Left lung (tissue), 10 donors: Measurements from ENCODE around the gene RPS25. TPM values are rescaled to one million over a fixed set of nuclear protein-coding genes. Genes with fewer than 3 reads are reported as not detected.

Experiments
- ATAC-seq: fragments of 200-7000 bp; cut with Tn5 transposase; one replicate; pipeline ENCODE4 v1.9.1; 2020; ENCODE audit warnings: moderate library complexity
- DNase-seq, 4 donors: peaks; one replicate each; pipeline ENCODE4 v3.0.0-alpha.2; 2013 to 2020
- H3K27ac ChIP-seq, 2 donors: fragments of 200-600 bp; sonication (generic) in 1 of 2; one replicate each; pipeline versions ENCODE4 v1.5.0 to v1.8.0; 2020 to 2021
- H3K27me3 ChIP-seq, 2 donors: fragments of 200-600 bp; sonication (generic) in 1 of 2; one replicate each; pipeline versions ENCODE4 v1.5.0 to v1.8.0; 2020 to 2021
- H3K36me3 ChIP-seq, 2 donors: fragments of 200-600 bp; sonication (generic) in 1 of 2; one replicate each; pipeline versions ENCODE4 v1.5.0 to v1.8.0; 2020 to 2021
- H3K4me1 ChIP-seq, 2 donors: fragments of 200-600 bp; one replicate each; pipeline ENCODE4 v1.8.0; 2021
- H3K4me3 ChIP-seq, 2 donors: fragments of 200-600 bp; sonication (generic) in 1 of 2; one replicate each; pipeline versions ENCODE4 v1.5.0 to v1.8.0; 2020 to 2021; ENCODE audit warnings: mild to moderate bottlenecking in 1 of 2
- H3K9me3 ChIP-seq, 2 donors: fragments of 200-600 bp; sonication (generic) in 1 of 2; one replicate each; pipeline versions ENCODE4 v1.5.0 to v1.8.0; 2020 to 2021
- CTCF ChIP-seq, 2 donors: fragments of 200-600 bp; sonication (generic) in 1 of 2; IDR thresholded peaks; one replicate each; pipeline versions ENCODE4 v1.5.0 to v1.8.0; 2021; ENCODE audit warnings: antibody characterized with exemption in 2 of 2
- intact Hi-C, 2 donors: fragments of 100-400 bp; cut with DNase I; formaldehyde crosslinking; loops; one replicate each; pipeline versions ENCODE4 v1.11.2 to v1.14.2; 2022
- polyA plus RNA-seq, 6 donors: library from polyadenylated mRNA; unstranded; fragments of 120-200 nt; gene quantifications; one replicate each; pipeline ENCODE4 v1.2.1, GENCODE V29; 2013; ENCODE audit not compliant: insufficient read length in 6 of 6
- total RNA-seq, 2 donors: library from RNA; stranded (reverse); fragmentation: NEBNext Ultra II Directional; extraction: Animal tissue kit (Norgen Biotek cat#: 25700); gene quantifications; one replicate each; pipeline ENCODE4 v1.2.1, GENCODE V29; 2021
- donor health status: DM: no; HTN: yes; CAD: no.
- donor health status: DM: no; HTN: no; CAD: no.

The RPS25 gene
- total and polyA plus RNA-seq, 8 donors: 786 to 1,738 (median 1,525) TPM

GRCh38 chr11:119056421-119056999 lies 38.4 kb upstream of the RPS25 start:
- DNase-seq: peak in 2 of 4 donors; percentile 51 to 86
- intact Hi-C loops: no loop called here
- H3K27me3 ChIP-seq: no peaks in the 10 kb centered on the region
- H3K9me3 ChIP-seq: no peaks in the 10 kb centered on the region
- peak; percentile 16 for ATAC-seq
- no peak for TF ChIP-seq CTCF (IDR thresholded peaks at IDR 0.05)
- H3K4me1 ChIP-seq: peaks cover 20 to 34% of the 10 kb centered on the region in 2 donors
- H3K4me3 ChIP-seq: peak overlapping the region; percentile 84 to 97
- peak overlapping the region; percentile 65 to 87 for H3K27ac ChIP-seq
- peaks cover 0 to 39% of the 10 kb centered on the region in 2 donors for H3K36me3 ChIP-seq

DNA sequence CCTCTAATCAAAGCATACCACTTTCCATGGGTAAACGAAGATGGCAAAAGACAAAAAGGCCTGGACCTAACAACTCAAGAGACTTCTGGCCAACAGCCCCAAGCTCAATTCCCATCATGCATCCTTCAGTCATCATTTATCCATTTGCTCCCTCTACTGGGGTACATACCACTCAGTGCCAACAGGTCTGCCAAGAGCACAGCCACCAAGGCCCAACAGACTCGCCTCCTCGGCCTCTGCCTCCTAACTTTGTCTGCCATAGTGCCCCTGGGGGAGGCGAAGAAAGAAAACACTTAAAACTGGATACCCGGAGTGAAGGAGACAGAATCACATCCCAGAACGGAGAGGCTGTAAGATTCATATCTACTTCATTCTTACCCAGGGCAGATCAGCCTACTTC lies 37.8 kb upstream of the RPS25 start:
- TF ChIP-seq CTCF (IDR thresholded peaks at IDR 0.05): no peak
- no peaks in the 10 kb centered on the region for H3K9me3 ChIP-seq
- no peak overlapping the region for H3K27ac ChIP-seq
- intact Hi-C loops: no loop called here
- DNase-seq (no peak), ATAC-seq (no peak)
- H3K27me3 ChIP-seq: no peaks in the 10 kb centered on the region
- H3K4me3 ChIP-seq: peak overlapping the region; percentile 84 to 97
- peaks cover 0 to 46% of the 10 kb centered on the region in 2 donors for H3K36me3 ChIP-seq
- H3K4me1 ChIP-seq: peaks cover 20 to 34% of the 10 kb centered on the region in 2 donors

GRCh38 chr11:119054418-119054817 lies 36.3 kb upstream of the RPS25 start:
- no peak overlapping the region for H3K27ac ChIP-seq
- H3K4me3 ChIP-seq: no peak overlapping the region
- H3K27me3 ChIP-seq: no peaks in the 10 kb centered on the region
- intact Hi-C loops: no loop called here
- H3K36me3 ChIP-seq: peaks cover 0 to 60% of the 10 kb centered on the region in 2 donors
- H3K9me3 ChIP-seq: no peaks in the 10 kb centered on the region
- DNase-seq: no peak
- no peak for ATAC-seq
- peaks cover 20 to 34% of the 10 kb centered on the region in 2 donors for H3K4me1 ChIP-seq
- TF ChIP-seq CTCF (IDR thresholded peaks at IDR 0.05): no peak

- H3K4me1 ChIP-seq: peaks cover 12 to 25% of the 10 kb centered on the region in 2 donors
- peaks cover 0 to 82% of the 10 kb centered on the region in 2 donors for H3K36me3 ChIP-seq
- intact Hi-C loops: no loop called here
- no peak for ATAC-seq
- H3K27me3 ChIP-seq: no peaks in the 10 kb centered on the region
- H3K27ac ChIP-seq: no peak overlapping the region
- DNase-seq: no peak
- H3K9me3 ChIP-seq: no peaks in the 10 kb centered on the region
- no peak overlapping the region for H3K4me3 ChIP-seq
- TF ChIP-seq CTCF (IDR thresholded peaks at IDR 0.05): no peak
Observed at GRCh38 chr11:119052163-119052814, 34.1 kb upstream of the RPS25 start.

DNA sequence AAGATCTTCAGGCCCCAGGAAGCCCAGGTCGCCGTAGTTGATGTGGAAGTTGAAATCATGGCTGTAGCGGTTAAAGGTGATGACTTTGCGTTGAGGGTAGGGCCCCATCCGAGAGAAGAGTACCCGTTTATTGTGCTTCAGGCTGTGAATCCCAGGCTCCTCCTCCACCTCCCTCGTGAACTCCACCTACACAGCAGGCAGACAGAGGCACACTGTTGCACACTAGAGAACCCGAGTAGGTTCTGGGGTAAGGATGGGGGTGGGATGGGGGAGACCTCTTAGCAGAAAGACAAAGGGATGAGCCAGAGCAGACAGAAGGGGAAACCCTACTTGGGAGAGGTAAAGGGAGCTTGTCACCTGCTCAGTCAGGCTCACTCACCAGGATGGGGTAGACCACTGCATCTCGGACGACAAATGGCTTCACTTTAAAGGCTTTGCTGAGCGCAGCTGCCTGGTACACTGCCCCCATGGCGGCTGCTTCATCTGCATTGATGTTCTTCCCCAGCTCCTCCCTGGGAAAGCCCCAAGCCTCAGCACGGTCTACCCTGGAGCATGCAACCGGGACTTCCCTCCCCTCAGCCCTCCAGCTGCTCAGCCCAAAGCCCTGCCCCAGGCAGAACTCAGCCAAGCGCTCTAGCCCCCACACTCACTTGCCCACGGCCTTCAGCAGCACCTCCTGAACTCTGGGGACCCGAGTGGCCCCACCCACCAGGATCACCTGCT lies 33.5 kb upstream of the RPS25 start:
- Histone ChIP-seq H3K4me1 (peaks cover 12 to 25% of the 10 kb centered on the region in 2 donors), H3K27me3 (no peaks in the 10 kb centered on the region), H3K27ac (no peak overlapping the region), H3K36me3 (peaks cover 0 to 89% of the 10 kb centered on the region in 2 donors), H3K4me3 (no peak overlapping the region), H3K9me3 (no peaks in the 10 kb centered on the region)
- ATAC-seq (no peak), DNase-seq (peak in 1 of 4 donors; percentile 39)
- intact Hi-C loops: no loop called here
- no peak for TF ChIP-seq CTCF (IDR thresholded peaks at IDR 0.05)
